K562 (cell line): ENCODE results near the gene SERTAD1. TPM values are rescaled to one million over a fixed set of nuclear protein-coding genes. Genes with fewer than 3 reads are reported as not detected.

ENCODE experiments used
- ATAC-seq: fragments of 200-7000 bp; cut with Tn5 transposase; 3 replicates; pipeline ENCODE4 v1.9.1; 2020; ENCODE audit warnings: moderate library complexity
- BruUV-seq: library from RNA; stranded (reverse); fragments of 400-500 nt; replicated peaks from 2 replicates; lab custom pipeline; 2021; lab: Mats Ljungman, UMichigan
- CTCF ChIA-PET: fragments of 300-600 bp; formaldehyde crosslinking; extraction: SDS; loops from one replicate; lab custom pipeline; 2021; ENCODE audit warnings: low intra/inter-chr PET ratio; lab: Yijun Ruan, JAX
- POLR2A ChIA-PET: fragments of 300-600, 350-650 bp; sonication (Branson Sonifier 250); formaldehyde crosslinking; extraction: SDS; loops from one replicate; lab custom pipeline; 2021; ENCODE audit warnings: antibody characterized with exemption, inconsistent platforms; lab: Yijun Ruan, JAX
- DNase-seq, 4 experiments: peaks; one replicate each; pipeline versions ENCODE4 v3.0.0 to v3.0.0-alpha.2; 2011 to 2018; ENCODE audit warnings: low spot score in 3 of 4, mixed read lengths in 3 of 4; ENCODE audit errors: extremely low read depth in 1 of 4
- FAIRE-seq: peaks from 2 replicates; lab custom pipeline; 2011; peaks lifted over from hg19 to GRCh38; lab: Jason Lieb, UNC
- H2AFZ ChIP-seq: 2 replicates; pipeline ENCODE4 v1.6.0; 2011; ENCODE audit warnings: low read depth, low read length, control low read depth, inconsistent platforms
- H3K27ac ChIP-seq: fragments of 200-600 bp; 3 replicates; pipeline ENCODE4 v1.8.0; 2011; ENCODE audit warnings: low read depth, mild to moderate bottlenecking, control low read depth, inconsistent platforms, low read length, moderate library complexity, mixed read lengths; ENCODE audit errors: extremely low read depth
- H3K27me3 ChIP-seq, 2 experiments: fragments of 300-600 bp in 1 of 2; 2 replicates in 1 of 2; 3 replicates in 1 of 2; pipeline versions ENCODE4 v1.6.0 to v1.8.0; 2011; ENCODE audit warnings: inconsistent platforms in 2 of 2, low read length in 2 of 2, mild to moderate bottlenecking in 1 of 2, mixed read lengths in 1 of 2, moderate library complexity in 1 of 2; ENCODE audit not compliant: control insufficient read depth in 2 of 2, insufficient read depth in 2 of 2
- H3K36me3 ChIP-seq: fragments of 300-600 bp; 3 replicates; pipeline ENCODE4 v1.8.0; 2011; ENCODE audit warnings: mild to moderate bottlenecking, low read length, inconsistent platforms; ENCODE audit not compliant: control insufficient read depth, insufficient read depth
- H3K4me1 ChIP-seq, 2 experiments: fragments of 200-600 bp in 1 of 2; replicated peaks in 1 of 2; 2 replicates in 1 of 2; 3 replicates in 1 of 2; pipeline versions ENCODE4 v1.5.1 to v1.8.0; 2011; ENCODE audit warnings: inconsistent platforms in 2 of 2, low read length in 2 of 2, mild to moderate bottlenecking in 1 of 2, mixed read lengths in 1 of 2, moderate library complexity in 1 of 2; ENCODE audit not compliant: control insufficient read depth in 2 of 2, insufficient read depth in 2 of 2
- H3K4me2 ChIP-seq: 2 replicates; pipeline ENCODE4 v1.6.1; 2011; ENCODE audit warnings: low read length, control low read depth, inconsistent platforms, mixed read lengths; ENCODE audit not compliant: insufficient read depth
- H3K4me3 ChIP-seq: fragments of 200-600 bp; sonication (generic), shearing (Covaris generic); 2 replicates; pipeline ENCODE4 v1.5.1; 2016; ENCODE audit warnings: control low read depth, inconsistent platforms
- H3K79me2 ChIP-seq: fragments of 200-600 bp; 3 replicates; pipeline ENCODE4 v1.8.0; 2011; ENCODE audit warnings: low read length, inconsistent platforms; ENCODE audit not compliant: control insufficient read depth, insufficient read depth
- H3K9ac ChIP-seq, 2 experiments: 2 replicates each; pipeline versions ENCODE4 v1.6.0 to v1.6.1; 2011; ENCODE audit warnings: low read depth in 2 of 2, low read length in 2 of 2, control low read depth in 1 of 2, inconsistent platforms in 1 of 2, mild to moderate bottlenecking in 1 of 2, mixed read lengths in 1 of 2; ENCODE audit not compliant: insufficient read depth in 1 of 2
- H3K9me1 ChIP-seq: one replicate; pipeline ENCODE4 v1.6.0; 2011; ENCODE audit warnings: inconsistent platforms, mild to moderate bottlenecking, low read length, moderate library complexity; ENCODE audit not compliant: control insufficient read depth, insufficient read depth
- H3K9me3 ChIP-seq: replicated peaks from 2 replicates; pipeline ENCODE4 v1.5.1; 2011; ENCODE audit warnings: low read depth, low read length, inconsistent platforms; ENCODE audit not compliant: control insufficient read depth, insufficient read depth
- H4K20me1 ChIP-seq: replicated peaks from 2 replicates; pipeline ENCODE4 v1.6.1; 2011; ENCODE audit warnings: low read length, inconsistent platforms, mixed read lengths; ENCODE audit not compliant: control insufficient read depth, insufficient read depth
- CEBPB ChIP-seq: fragments of 450-650 bp; IDR thresholded peaks from 2 replicates; pipeline ENCODE4 v1.6.1; 2016; ENCODE audit warnings: missing genetic modification characterization, missing compliant biosample characterization
- FIP1L1 ChIP-seq: fragments of 200-400 bp; formaldehyde crosslinking; IDR thresholded peaks from 2 replicates; pipeline ENCODE4 v1.6.1; 2018; ENCODE audit warnings: mild to moderate bottlenecking, low read depth, low read length; ENCODE audit not compliant: poor library complexity, severe bottlenecking
- POLR2G ChIP-seq: fragments of 200-400 bp; formaldehyde crosslinking; IDR thresholded peaks from 2 replicates; pipeline ENCODE4 v1.6.1; 2017; ENCODE audit warnings: low read depth, mild to moderate bottlenecking, antibody characterized with exemption, low read length, moderate library complexity
- RBFOX2 ChIP-seq: fragments of 200-400 bp; formaldehyde crosslinking; IDR thresholded peaks from 2 replicates; pipeline ENCODE4 v1.6.1; 2017; ENCODE audit warnings: low read depth, mild to moderate bottlenecking, low read length, moderate library complexity
- RBM14 ChIP-seq: fragments of 200-400 bp; formaldehyde crosslinking; IDR thresholded peaks from 2 replicates; pipeline ENCODE4 v1.6.1; 2018; ENCODE audit warnings: low read depth, mild to moderate bottlenecking, low read length, moderate library complexity, borderline replicate concordance; ENCODE audit not compliant: insufficient read depth
- ZNF778 ChIP-seq: fragments of 450-650 bp; formaldehyde crosslinking; IDR thresholded peaks from 2 replicates; pipeline ENCODE4 v1.4.0; 2020; ENCODE audit warnings: mild to moderate bottlenecking, moderate library complexity
- WGBS: fragments of 100-300 bp; shearing (Covaris generic); methylation state at CpG from one replicate; pipeline ENCODE4 v1.1.6; 2016; ENCODE audit warnings: low coverage, mixed read lengths; ENCODE audit not compliant: insufficient coverage; ENCODE audit errors: missing lambda C conversion rate; 5-methylcytosine and 5-hydroxymethylcytosine counted together
- in situ Hi-C: fragments of 300-500 bp; cut with MboI; formaldehyde crosslinking; loops from 4 replicates; pipeline ENCODE4 v1.15.0; 2018; ENCODE audit warnings: inconsistent platforms, mixed read lengths
- intact Hi-C: fragments of 100-400 bp; cut with micrococcal nuclease; formaldehyde crosslinking; loops from 2 replicates; pipeline ENCODE4 v1.14.2; 2022
- polyA plus RNA-seq, 8 experiments: library from polyadenylated mRNA; depleted of rRNA in 4 of 8; stranded (reverse) in 5 of 8; unstranded in 3 of 8; fragments of >200 nt; fragmentation: Nextera tagmentation in 2 of 8; fragmentation: Illumina TruSeq in 1 of 8; extraction: Ambion mirVana in 2 of 8; extraction: Trizol in 1 of 8; gene quantifications; 2 replicates each; pipeline versions ENCODE4 v1.2.1 to v1.2.3, GENCODE V29; 2011 to 2014; ENCODE audit warnings: inconsistent platforms in 1 of 8, missing spikeins in 1 of 8
- total RNA-seq, 7 experiments: library from RNA; depleted of rRNA in 6 of 7; stranded (reverse); fragments of >200 nt in 6 of 7; fragmentation: Illumina TruSeq in 2 of 7; extraction: Trizol in 2 of 7; gene quantifications; 2 replicates each; pipeline versions ENCODE4 v1.2.1 to v1.2.3, GENCODE V29; 2011 to 2021; ENCODE audit warnings: low replicate concordance in 1 of 7
- TF ChIP-seq, protein P1 (sequence below): sonication (generic); formaldehyde crosslinking; IDR thresholded peaks from 2 replicates; pipeline ENCODE4 v1.9.0; 2022; ENCODE audit warnings: mild to moderate bottlenecking, missing genetic modification reagents

Gene SERTAD1
- total and polyA plus RNA-seq, 9 of the 15 experiments (the other 6 are each of a cell fraction or from before 2014, with no cell fraction given) = 0.15 to 8.7 (median 4.9) TPM

DNA sequence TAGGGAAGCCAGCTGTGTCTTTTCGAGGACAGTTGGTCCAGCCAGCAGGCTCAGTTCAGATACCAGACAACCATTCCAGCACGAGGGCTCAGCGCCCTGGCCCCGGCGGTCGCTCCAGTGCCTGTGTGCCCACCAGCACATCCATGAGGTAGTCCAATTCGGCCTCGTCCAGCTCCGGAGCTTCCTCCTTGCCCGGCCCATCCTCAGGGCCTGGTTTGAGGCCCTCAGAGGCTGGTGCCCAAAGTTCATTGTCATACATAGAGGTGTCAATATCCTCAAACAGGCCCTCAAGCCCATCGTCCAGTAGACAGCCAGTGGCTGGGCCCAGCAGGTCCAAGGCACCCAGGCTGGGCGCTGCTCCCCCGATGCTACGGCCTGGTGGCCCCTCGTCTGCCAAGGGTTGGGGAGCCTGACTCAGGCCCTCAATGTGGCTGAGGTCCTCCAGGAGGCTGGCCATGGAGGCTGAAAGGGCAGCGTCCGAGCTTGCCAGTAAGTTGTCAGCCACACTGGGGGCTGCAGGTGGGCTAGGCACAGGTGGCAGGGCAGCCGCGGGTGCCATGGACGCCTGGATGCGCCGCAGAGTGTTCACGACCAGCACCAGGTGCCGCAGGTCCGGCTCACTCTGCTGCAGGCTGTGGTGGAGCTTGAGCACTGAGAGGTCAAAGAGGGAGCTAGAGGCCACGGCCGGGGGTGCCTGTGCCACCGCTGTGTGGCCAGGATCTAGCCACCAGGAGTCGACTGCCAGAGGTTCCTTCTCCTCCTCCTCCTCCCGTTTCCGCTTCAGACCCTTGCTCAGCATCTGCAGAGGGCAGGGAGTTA, 2.8 kb downstream of the SERTAD1 start:
- Histone ChIP-seq H3K27me3 (no peaks in the 10 kb centered on the region), H2AFZ (no peak overlapping the region), H3K4me2 (no peak overlapping the region; the same call in 1 of the 2 replicates), H3K4me3 (no peak overlapping the region), H3K36me3 (peaks cover 13% of the 10 kb centered on the region; the same call in 2 of the 3 replicates), H3K9me1 (no peaks in the 10 kb centered on the region), H3K79me2 (peaks cover 41% of the 10 kb centered on the region), H3K27ac (no peak overlapping the region), H4K20me1 (no peaks in the 10 kb centered on the region), H3K9me3 (no peaks in the 10 kb centered on the region), H3K9ac (peak overlapping the region in 1 of 2 experiments; percentile 68; a peak in 1 of 4 replicates), H3K4me1 (peaks cover 9 to 42% of the 10 kb centered on the region in 2 experiments; a peak in 4 of 5 replicates)
- no peak for ATAC-seq
- in situ Hi-C loops = no loop called here
- DNase-seq = no peak
- no TSS peak for BruUV-seq
- ChIA-PET CTCF (no interaction called here), POLR2A (interaction anchor here (0.6 to 5.7 kb wide), 7 partner anchors 9 to 31 kb away, joined by 3 to 34 read pairs (median 6); partner anchors contain the start of gene PRX)
- TF ChIP-seq, protein P1, sequence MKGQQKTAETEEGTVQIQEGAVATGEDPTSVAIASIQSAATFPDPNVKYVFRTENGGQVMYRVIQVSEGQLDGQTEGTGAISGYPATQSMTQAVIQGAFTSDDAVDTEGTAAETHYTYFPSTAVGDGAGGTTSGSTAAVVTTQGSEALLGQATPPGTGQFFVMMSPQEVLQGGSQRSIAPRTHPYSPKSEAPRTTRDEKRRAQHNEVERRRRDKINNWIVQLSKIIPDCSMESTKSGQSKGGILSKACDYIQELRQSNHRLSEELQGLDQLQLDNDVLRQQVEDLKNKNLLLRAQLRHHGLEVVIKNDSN (CRISPR knock-in tag) = 0 out of 2 replicates have a peak, but pooled peaks have one; percentile 8
- peak; percentile 58 for TF ChIP-seq RBFOX2
- no peak for TF ChIP-seq ZNF778
- 0 out of 2 replicates have a peak, but pooled peaks have one; percentile 31 for TF ChIP-seq POLR2G
- no peak for TF ChIP-seq CEBPB
- 0 out of 2 replicates have a peak, but pooled peaks have one; percentile 65 for TF ChIP-seq RBM14
- peak; percentile 33 for TF ChIP-seq FIP1L1
- WGBS = 90% methylated on average over 29 of the region's 31 CpGs
- intact Hi-C loops = no loop called here
- FAIRE-seq = no peak
